Measurements from ENCODE around the gene SLC6A13. TPM values are rescaled to one million over a fixed set of nuclear protein-coding genes. Genes with fewer than 3 reads are reported as not detected.

SLC6A13 gene
- total RNA-seq, 1 donor from 2014 or later, result not detected

DNA sequence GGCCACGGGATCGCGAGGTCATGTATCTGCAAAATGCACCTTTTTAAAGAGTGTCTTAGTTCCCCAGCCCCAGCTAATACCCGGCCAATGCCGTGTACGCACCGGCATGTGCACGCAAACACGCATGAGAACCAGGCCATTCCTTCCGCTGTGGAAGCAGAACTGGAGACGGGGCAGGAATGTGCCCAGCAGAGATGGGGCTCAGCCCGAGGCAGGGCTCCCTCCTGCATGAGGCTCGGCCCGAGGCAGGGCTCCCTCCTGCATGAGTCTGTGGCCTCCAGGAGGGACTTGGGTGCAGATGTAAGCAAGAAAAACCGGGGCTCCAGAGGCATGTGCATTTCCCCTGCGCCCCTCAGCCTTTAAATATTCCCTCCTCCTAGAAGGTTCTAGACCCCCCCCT, 86.9 kb downstream of the SLC6A13 start:
- no peak for DNase-seq (ENCODE audit: low read depth)
- peaks cover 15% of the 10 kb centered on the region for H3K27me3 ChIP-seq (ENCODE audit: control insufficient read depth, insufficient read depth, low read length)
- TF ChIP-seq CTCF (IDR thresholded peaks at IDR 0.05; ENCODE audit: insufficient read depth, low read length, poor library complexity, severe bottlenecking), result no peak
- no peak overlapping the region for H3K4me3 ChIP-seq (ENCODE audit: low read depth, low read length)
- no peaks in the 10 kb centered on the region for H3K36me3 ChIP-seq (ENCODE audit: control insufficient read depth, insufficient read depth, low read length)

DNA sequence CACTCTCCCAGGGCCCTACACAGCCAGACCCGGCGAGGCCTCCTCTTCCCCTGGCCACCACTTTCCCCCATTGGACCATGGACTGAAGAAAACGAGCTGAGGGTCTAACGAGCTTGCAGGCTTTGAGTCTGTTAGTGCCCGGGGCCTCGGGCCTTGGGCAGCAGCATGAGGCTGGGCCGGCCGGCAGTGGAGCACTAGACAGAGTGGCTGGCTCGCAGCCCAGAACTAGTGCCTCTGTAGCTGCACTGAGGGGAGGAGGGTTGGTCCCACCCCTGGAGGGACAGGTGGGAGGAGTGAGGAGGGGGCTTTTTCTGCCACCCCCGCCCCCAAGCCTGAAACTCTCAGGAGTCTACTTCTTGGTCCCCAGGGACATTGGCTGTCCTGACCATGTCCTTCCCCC, 87.4 kb downstream of the SLC6A13 start:
- Histone ChIP-seq H3K4me3 (ENCODE audit: low read depth, low read length) (no peak overlapping the region), H3K27me3 (ENCODE audit: control insufficient read depth, insufficient read depth, low read length) (peaks cover 15% of the 10 kb centered on the region), H3K36me3 (ENCODE audit: control insufficient read depth, insufficient read depth, low read length) (no peaks in the 10 kb centered on the region)
- DNase-seq (ENCODE audit: low read depth), result no peak
- no peak for TF ChIP-seq CTCF (IDR thresholded peaks at IDR 0.05; ENCODE audit: insufficient read depth, low read length, poor library complexity, severe bottlenecking)

DNA sequence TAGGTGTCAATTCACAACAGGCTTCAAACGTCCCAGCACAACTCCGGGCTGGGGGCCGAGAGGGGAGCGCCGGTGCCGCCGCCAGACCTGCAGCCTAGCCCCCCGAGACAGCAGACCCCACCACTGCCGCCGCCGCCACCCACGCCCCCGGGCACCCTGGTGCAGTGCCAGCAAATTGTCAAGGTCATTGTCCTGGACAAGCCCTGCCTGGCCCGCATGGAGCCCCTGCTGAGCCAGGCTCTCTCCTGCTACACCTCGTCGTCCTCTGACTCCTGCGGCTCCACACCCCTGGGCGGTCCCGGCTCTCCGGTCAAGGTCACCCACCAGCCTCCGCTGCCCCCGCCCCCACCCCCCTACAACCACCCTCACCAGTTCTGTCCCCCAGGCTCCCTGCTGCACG, 88.0 kb downstream of the SLC6A13 start:
- no peak for TF ChIP-seq CTCF (IDR thresholded peaks at IDR 0.05; ENCODE audit: insufficient read depth, low read length, poor library complexity, severe bottlenecking)
- H3K4me3 ChIP-seq (ENCODE audit: low read depth, low read length), result no peak overlapping the region
- DNase-seq (ENCODE audit: low read depth), result no peak
- H3K36me3 ChIP-seq (ENCODE audit: control insufficient read depth, insufficient read depth, low read length), result no peaks in the 10 kb centered on the region
- peaks cover 15% of the 10 kb centered on the region for H3K27me3 ChIP-seq (ENCODE audit: control insufficient read depth, insufficient read depth, low read length)

DNA sequence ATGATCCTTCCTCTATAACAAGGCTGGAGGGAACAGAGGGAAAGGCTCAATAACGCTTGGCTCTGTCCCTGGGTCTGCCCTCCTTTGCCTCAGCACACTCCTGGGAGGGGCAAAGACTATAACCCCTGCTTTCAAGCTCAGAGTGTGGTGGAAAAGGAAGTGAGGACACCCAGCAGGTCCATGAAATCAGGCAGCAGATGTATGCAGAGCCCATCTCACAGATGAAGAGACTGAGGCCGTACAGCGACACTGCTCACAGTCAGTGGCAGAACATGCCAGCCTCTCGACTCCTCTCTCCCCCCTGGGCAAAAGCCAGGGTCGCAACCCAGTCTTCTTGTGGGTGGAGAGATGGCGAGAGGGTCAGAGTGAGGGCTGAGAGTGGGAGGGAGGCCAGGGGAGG, 88.5 kb downstream of the SLC6A13 start:
- no peak for TF ChIP-seq CTCF (IDR thresholded peaks at IDR 0.05; ENCODE audit: insufficient read depth, low read length, poor library complexity, severe bottlenecking)
- Histone ChIP-seq H3K4me3 (ENCODE audit: low read depth, low read length) (no peak overlapping the region), H3K36me3 (ENCODE audit: control insufficient read depth, insufficient read depth, low read length) (no peaks in the 10 kb centered on the region), H3K27me3 (ENCODE audit: control insufficient read depth, insufficient read depth, low read length) (peaks cover 15% of the 10 kb centered on the region)
- no peak for DNase-seq (ENCODE audit: low read depth)

GRCh38 chr12:172732-173161, 89.9 kb downstream of the SLC6A13 start:
- no peaks in the 10 kb centered on the region for H3K36me3 ChIP-seq (ENCODE audit: control insufficient read depth, insufficient read depth, low read length)
- peaks cover 17% of the 10 kb centered on the region for H3K27me3 ChIP-seq (ENCODE audit: control insufficient read depth, insufficient read depth, low read length)
- H3K4me3 ChIP-seq (ENCODE audit: low read depth, low read length), result no peak overlapping the region
- no peak for TF ChIP-seq CTCF (IDR thresholded peaks at IDR 0.05; ENCODE audit: insufficient read depth, low read length, poor library complexity, severe bottlenecking)
- DNase-seq (ENCODE audit: low read depth), result no peak
